Jurkat, Clone E6-1 (cell line): ENCODE data around the gene SIGLEC1.

ENCODE experiments used
- DNase-seq: peaks from one replicate; pipeline ENCODE4 v3.0.0-alpha.2; 2011; ENCODE audit warnings: low read depth, low spot score
- H3K4me3 ChIP-seq: 2 replicates; pipeline ENCODE4 v1.5.1; 2011; ENCODE audit warnings: mild to moderate bottlenecking, low read length, control low read depth, moderate library complexity

Gene SIGLEC1

DNA sequence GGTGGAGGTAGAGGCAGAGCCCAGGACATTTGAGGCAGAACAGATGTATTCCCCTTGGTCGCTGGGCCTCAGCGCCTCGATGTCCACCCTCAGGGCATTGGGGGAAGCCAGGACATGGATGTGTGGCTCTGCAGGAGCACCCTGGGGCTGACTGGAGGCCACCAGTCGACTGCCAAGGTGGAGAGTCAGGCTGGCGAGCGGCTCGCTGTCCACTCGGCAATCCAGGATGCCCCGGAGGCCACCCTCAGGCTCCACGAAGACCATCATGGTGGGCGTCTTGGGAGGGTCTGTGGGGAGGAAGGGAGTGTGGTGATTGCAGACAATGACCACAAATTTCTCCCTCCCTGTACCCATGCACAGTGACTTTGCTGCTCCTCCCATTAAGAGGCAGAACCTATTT lies 22.4 kb downstream of the SIGLEC1 start:
- no peak for DNase-seq
- H3K4me3 ChIP-seq, result no peak overlapping the region

DNA sequence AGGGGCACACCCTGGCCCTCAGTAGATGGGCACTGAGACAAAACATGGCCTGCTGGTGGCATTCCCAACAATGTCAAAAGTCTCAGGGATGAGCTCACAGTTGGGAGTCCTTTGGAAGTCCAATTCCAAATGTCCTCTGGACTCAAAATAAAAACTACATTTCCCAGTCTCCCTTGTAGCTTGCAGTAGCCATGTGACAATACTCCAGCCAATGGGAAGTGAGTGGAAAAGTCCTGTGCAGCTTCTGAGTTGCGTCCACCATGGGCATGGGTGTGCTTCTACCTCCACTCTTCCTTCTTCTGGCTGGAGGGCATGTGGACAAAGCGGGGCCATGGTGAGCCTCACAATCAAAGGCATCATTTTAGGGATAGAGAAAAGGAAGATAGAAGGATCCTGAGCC lies 24.7 kb downstream of the SIGLEC1 start:
- no peak overlapping the region for H3K4me3 ChIP-seq
- no peak for DNase-seq

DNA sequence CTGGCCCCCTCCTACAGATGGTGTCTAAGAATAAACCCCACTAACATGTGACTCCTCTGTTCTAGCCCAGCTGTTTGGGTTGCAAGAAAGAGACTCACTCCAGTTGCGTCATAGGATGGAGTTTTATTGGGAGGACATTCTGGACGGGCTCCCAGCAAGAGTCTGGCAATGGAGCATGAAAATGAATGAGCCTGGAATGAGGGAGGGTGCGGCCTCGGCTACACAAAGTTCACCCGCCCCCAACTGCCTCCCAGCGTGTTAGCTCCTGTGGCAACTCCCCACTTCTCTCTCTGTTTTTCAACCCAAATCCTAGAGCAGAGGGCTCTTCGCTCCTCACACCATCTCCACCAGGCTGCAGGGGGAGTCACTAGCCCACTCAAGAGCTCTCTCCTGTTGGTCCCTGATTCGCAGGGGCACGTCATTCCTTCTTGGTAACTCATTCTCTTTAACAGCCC lies 25.5 kb downstream of the SIGLEC1 start:
- H3K4me3 ChIP-seq, result no peak overlapping the region
- DNase-seq, result no peak

DNA sequence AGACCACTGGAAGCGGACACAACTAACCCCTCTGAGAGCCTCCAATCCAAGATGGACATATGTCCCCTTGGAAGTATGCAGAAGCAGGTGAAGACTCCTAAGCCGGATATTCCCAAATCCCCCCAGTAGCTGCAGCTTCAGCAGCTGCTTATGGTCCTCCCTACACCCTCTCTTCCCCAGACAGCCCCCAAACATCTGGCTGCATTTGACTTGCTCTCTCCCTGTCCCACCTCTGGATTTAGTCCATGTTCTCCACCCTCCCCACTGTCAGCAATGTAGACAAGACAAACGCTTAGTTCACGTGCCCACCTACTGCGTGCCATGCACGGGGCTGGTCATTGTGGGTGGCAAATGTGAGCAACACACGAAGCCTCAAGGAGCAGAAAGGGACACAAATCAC lies 26.0 kb downstream of the SIGLEC1 start:
- DNase-seq, result no peak
- no peak overlapping the region for H3K4me3 ChIP-seq

DNA sequence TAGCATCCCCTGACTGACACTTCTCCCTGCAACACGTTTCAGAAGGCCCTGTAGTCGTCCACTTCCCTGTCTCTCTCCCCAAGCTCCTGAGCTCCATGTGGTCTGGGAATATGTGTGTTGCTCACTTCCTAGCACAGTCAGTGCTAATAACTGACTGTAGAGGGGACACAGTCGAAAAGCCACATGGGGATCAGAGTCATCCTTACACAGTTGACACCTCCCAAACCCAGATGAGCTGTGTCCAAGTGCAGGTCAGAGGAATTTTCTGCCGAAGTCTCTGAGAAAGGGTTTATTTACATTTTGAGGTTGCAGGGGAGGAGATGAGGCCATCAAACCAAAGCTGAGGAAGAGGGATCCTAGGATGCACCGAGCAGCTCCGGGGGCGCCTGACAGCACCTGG lies 27.1 kb downstream of the SIGLEC1 start:
- no peak overlapping the region for H3K4me3 ChIP-seq
- DNase-seq, result no peak

DNA sequence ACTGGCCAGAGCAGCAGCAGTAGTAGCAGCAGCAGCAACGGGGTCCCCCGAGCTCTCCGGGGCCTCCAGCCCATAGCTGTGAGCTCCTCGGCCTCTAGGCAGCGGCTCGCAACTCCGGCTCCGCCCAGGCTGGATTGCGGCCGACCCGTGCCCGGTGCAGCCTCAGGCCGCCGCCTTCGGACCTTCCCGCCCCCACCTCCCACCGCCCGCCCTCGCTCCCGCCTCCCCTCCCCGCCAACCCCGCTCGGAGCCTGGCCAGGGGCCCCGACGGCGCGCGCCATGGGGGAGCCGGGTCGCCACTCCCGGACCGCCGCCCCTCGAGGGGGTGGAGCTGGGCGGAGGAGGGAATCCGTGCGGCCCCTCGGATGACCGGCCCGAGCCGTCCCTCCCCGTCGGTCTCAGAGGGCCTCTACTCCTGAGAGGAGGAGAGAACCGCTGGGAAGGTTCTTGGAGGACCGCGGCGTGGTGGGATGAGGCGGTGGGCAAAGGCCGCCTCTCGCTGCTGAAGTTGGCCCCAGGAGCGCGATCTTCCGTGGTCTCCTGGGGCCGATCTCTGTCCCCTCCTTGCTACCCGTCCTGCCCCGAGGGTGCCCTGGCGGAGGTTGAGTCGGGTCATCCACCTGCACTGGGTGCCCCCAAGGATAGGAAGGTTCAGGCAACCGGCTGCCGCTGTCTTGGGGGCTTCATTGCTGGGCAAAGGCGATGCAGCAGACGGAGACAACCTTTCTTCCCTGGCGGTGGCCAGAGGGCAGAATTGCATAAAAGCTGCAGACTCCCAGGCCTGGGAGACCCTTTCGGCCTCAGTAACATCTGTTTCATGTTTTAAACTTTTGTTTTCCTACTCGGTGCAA lies 30.2 kb downstream of the SIGLEC1 start, which contains the start of gene ADAM33:
TSS of gene ADAM33 (minus strand) at position 80 of the 851 bp plus-strand sequence. CDS start at position 74, 6 bp downstream.
- DNase-seq, result no peak
- no peak within 1 kb of the TSS for H3K4me3 ChIP-seq

DNA sequence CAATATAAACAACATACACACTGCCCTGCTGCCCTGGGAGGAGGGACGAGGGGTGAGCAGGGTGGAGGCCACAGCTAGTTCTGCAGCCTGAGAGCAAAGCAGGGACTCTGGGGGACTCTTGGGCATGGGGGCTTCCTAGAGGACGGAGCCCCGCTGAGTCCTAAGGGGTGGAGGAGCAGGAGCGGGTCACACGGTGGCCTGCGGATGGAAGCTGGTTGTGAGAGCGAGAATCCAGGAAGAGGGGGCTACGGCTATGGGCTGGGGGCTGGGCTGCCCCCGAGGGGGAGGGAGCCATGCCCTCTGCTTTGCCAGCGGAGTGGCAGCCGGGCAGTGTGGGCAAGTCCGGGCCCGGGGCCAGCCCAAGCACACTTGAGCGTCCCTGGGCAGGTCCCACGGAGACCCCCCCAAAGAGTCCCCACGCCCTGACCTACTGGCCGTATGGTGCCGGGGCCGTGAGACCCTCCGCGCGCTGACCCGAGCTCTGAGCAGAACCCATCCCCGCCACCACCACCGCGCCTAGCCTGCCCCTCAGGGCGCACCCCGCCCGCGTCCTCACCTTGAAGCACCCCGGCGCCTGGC lies 31.0 kb downstream of the SIGLEC1 start:
- DNase-seq, result no peak
- H3K4me3 ChIP-seq, result no peak overlapping the region

DNA sequence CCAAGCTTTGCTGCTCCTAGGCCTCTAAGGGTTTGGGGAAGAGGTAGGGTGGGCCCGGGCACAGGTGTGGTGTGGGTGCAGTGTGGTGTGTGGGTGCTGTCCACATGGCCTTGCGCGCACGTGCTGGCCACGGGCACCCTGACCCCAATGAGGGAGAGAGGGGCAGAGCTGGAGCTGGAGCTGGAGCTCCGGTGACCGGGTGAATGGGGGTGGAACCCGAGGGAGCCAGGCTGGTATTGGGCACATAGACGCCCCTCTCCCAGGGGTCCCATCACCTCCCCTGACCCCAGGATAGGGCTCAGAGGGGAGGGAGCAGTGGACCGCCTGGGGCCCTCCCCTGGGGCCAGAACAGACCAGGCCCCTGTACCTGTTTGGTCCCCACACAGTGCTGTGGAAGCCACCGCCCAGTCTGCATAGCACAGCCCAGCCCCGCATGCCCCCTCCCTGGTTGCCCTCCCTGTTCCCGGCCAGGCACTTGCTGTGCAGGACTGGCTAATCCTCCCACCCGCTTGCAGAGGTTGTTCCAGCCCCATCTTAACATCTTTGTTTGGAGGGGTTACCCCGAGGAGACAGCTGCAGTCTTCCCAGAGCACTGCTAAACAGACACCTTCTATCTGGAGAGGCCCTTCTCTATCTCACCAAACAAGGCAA lies 31.6 kb downstream of the SIGLEC1 start:
- H3K4me3 ChIP-seq, result no peak overlapping the region

DNA sequence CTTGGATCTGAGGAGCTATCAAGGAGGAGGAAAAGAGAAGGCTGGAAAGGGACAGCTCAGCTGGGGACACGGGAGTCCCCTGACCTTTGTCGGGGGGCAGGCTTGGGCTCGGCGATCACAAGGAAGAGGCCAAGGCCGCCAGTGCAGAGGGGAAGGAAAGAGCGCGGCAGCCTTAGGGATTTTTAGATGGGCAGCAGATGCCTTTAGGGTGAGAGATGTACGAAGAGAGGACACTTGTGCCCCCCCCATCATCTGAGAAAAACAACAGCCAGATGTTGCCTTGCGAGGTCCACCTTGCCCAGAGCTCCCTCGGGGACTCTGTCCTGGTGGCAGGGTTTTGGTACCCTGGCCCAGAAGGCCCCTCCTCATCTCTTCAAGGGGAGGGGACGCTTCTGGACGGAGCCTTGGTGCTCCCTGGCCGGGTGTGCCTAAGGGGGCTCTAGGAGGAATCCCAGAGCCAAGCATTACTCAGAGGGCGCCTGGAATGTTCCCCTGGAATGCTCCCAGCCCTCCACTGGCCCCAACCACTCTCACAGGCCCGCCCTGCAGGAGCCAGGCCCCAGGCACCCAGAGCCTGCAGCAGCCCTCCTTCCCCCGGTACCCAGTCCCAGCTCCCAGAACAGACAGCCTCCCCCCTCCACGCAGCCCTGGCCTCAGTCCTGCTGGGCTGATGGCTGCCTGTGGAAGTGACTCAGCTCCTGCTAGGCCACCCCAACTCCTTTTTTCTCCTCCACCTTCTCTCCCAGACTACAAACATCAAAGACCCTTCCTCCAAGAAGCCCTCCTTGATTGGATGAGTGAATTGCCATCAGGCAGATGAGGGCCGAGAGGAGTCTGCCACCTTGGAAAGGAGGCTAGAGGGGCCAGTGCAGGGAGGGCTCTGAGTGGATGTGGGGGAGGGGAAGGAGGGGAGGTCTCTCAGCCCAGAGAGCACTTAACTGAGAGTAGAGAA lies 32.4 kb downstream of the SIGLEC1 start:
- H3K4me3 ChIP-seq, result no peak overlapping the region
- DNase-seq, result no peak

More for the DNA sequence above, 31.6 kb downstream of the SIGLEC1 start:
- no peak for DNase-seq

DNA sequence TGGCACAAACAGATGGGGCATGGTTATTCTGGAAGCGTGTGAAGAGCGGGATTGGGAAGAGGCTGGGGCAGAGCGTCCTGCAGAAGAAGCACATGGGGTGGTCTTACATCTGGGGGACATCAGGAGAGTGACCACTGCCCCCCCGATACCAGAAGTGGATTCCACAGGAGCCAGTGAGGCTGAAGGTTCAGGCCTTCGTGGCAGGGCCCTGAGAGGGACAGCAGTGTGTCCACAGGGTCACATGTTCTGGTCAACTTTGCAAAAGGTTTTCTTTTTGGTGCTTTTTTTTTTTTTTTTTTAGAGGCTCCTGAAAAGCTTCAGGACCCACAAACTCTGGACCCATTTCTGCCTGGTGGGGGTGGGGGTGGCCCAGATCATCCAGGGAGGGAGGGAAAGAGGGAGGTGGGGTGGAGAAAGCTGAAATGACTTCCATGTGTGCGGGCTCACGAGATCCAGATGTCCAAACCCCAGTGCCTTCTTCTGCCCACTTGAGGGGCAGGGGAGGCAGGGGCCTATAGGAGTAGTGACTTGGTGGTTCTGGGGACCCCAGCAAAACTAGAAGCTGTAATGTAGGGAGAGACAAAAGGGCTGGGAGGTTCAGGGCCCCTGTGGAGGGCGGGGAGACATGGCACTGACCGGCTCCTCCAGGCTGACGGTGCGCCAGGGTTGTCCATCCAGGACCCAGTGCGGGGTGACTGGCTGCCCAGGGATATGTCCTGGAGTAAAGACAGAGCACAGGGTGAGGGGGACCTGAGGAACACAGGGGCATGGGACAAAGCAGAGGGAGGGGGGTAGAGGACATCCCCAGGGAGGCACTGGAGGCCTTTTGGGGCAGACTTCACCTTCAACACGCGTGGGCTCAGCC lies 33.3 kb downstream of the SIGLEC1 start:
- no peak overlapping the region for H3K4me3 ChIP-seq

DNA sequence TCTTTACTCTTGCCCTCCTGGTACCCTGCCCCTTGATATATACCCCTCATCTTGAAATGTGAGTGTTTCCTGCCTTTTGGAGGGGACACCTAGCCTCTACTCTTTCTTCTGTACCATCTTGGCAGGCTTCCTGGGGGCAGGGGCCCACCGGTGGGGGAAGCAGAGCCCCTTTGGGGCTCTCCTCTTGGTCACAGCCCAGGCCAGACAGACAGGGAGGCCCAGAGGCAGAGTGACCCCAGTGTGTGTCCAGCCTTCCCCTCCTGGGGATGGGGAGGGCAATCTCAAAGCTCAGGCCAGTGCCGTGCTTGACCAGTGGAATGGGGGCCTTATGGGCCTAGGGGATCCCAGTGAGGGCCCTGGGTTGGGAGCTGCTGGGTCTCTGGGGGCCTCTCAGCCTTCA lies 34.2 kb downstream of the SIGLEC1 start:
- no peak for DNase-seq
- H3K4me3 ChIP-seq, result no peak overlapping the region

More for the DNA sequence above, 33.3 kb downstream of the SIGLEC1 start:
- no peak for DNase-seq

DNA sequence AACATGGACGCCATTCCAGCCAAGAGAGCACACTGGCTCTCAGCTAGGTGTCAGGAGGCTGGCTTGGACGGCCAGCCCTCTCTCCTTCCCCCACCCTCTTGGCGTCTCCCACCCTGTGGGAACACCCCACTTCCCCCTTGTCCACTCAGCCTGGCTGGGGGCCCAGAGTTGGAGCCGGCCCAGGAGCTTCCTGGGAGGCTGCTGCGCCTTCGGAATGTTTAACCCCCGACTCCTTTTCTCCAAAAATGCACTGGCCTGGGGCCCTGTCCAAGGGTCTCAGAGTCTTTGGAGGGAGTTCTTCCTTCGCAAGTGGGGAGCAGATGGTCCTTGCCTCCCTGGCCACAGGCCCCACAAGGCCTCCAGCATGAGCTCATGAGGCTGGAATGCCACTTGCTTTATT lies 34.7 kb downstream of the SIGLEC1 start:
- H3K4me3 ChIP-seq, result no peak overlapping the region

DNA sequence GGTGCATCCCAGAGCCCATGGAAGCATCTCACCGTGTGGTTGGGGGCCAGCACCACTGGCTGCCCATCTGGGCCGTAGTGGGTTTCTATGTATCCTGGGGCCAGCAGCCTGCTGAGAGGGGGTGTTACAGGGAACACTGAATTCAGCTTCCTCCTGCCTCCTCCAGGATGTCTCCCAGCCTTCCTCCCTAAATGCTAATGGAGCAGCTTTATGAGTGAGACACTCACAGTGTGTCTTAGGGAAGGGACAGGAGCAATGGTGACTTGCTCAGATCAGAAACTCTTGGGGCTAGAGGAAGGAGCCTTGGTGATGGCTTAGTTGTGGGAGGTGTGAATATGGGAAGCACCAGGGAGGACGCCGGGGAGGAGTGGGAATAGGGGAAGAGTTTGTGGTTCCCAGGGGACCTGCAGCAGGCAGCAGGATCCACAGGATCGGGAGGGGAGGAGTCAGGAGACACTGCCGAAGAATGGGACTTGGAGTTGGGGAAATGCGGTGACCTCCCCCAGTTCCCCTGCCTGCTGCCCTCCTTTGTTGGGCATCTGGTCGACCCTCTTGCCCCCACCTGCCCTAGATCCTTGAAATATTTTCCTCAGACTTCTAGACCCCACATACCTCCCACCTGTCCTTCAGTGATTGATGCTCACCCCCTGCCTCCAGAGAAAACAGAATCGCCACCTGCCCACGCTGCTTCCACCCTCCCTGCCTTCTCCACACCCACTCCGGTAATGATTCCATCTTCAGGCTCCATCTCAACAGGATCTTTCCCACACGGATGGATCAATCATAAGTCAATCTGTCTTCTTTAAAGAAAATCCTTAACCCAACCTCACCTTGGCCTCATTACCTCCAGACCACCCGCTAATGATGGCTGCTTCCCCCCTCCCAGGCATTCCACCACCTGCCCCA lies 37.2 kb downstream of the SIGLEC1 start:
- H3K4me3 ChIP-seq, result no peak overlapping the region
- no peak for DNase-seq

More for the DNA sequence above, 34.7 kb downstream of the SIGLEC1 start:
- no peak for DNase-seq

DNA sequence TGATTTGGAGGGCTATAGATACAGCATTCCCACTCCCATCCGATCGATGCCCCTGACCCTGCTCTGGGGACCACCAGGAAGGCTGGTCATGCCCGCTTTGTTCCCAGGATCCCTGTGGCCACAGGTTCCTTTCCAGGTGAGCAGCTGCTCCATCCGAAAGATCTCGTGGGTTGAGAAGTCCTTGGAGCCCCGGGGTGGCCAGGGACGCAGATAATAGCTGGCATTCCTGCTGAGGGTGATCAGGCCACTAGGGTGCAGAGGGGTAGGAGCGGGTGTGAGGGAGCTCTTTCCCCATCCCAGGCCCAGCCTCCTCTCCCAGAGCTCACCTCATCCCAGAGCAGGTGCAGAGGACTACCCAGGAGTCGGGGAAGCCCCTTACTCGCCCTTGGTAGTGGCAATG lies 38.0 kb downstream of the SIGLEC1 start:
- no peak overlapping the region for H3K4me3 ChIP-seq
- no peak for DNase-seq

DNA sequence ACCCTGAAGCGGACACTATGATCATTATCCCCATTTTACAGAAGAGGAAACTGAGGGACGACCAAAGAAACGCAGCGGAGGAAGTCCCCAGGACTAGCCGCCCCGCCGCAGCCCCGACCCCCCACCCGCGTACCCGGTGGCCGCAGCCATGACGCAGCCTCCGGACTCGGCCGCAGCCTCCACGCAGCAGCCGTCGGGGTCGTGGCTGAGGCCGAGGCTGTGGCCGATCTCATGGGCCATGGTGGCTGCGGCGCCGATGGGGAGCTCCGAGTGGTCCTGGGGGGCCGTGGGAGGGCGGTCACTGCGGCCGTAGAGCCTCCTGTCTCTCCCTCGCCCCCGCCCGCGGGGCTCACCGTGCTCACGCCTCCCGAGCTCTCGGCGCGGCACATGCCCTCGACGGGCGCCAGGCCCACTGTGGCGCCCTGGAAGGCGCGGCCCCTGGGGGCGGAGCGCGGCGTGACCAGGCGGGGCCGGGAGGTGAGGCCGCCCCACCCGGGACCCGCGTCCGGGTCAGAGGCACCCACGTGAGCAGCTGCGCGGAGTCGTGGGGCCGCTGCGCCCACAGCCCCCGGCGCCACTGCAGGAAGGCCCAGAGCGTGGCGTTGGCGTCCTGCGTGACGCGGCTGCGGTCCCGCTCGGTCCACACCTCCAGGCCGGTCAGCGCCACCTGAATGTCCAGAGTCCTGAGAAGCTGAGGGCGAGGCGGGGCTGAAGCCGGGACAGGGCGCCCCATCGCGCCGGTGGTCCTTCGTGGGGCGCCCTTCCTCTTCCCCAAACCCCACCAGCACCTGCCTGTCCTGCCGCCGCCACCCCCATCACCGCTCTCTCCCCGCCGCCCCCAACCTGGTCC lies 39.0 kb downstream of the SIGLEC1 start:
- no peak for DNase-seq
- H3K4me3 ChIP-seq, result peak overlapping the region; percentile 45; the same call in 1 of the 2 replicates

DNA sequence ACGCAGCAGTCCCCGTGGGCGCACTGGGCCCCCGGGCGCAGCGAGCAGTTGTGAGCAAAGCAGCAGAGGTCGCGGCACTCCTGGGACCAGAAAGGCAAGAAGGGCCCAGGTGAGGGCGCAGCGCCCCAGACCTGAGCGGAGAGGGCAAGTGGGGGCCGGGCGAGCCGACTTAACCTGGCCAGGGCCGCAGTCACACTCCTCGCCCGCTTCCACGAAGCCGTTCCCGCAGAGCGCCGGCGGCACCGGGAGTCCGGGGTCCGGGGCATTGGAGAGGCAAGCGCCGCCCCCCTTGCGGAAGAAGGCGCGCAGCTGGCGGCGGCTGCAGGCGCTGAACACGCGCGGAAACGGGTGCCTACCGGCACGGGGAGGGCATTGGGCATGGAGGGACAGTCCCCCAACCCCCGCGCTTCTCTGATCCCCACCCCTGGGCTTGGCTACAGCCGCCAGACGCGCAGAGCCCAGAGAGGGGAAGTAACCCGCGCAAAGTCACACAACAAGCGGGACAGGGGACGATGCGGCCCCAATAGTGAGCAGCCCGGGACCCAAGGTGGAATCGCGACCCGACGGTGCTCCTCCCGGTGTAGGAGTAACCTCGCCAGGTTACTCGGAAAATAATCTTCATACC lies 39.7 kb downstream of the SIGLEC1 start:
- DNase-seq, result no peak
- H3K4me3 ChIP-seq, result peak overlapping the region; percentile 45
